NCI-H774 (cell line): ENCODE results near the gene OSBP2.

ENCODE experiments used
- DNase-seq: peaks from one replicate; lab custom pipeline; 2025; lab: John Stamatoyannopoulos, UW

OSBP2 gene

GRCh38 chr22:30809086-30809485 is 114.4 kb downstream of the OSBP2 start:
- DNase-seq: no peak

GRCh38 chr22:30810105-30810504 is 115.4 kb downstream of the OSBP2 start:
- no peak for DNase-seq

GRCh38 chr22:30813936-30814335 is 119.3 kb downstream of the OSBP2 start:
- DNase-seq: no peak

- DNase-seq: no peak
Measured at GRCh38 chr22:30816413-30816812, 121.7 kb downstream of the OSBP2 start.

DNA sequence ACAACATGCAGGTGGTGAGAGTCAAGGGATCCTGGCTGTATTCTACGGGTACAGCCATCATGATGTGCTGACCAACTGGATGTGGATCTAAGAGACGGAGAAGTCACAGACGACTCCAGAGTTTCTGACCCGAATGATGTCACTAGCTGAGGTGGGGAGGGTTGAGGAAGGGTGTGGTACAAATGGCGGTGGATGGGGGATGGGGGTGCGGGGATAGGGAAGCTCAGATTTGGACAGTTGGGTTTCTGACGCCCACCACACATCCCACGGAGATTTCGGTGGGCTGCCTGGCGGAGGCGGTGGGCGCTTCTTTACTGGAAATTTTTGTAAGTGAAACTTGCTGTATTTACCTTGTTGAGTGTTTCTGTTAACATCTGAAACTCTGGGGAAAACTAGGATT is 126.7 kb downstream of the OSBP2 start:
- no peak for DNase-seq

- DNase-seq: no peak
Measured at GRCh38 chr22:30821863-30822215, 127.2 kb downstream of the OSBP2 start.

DNA sequence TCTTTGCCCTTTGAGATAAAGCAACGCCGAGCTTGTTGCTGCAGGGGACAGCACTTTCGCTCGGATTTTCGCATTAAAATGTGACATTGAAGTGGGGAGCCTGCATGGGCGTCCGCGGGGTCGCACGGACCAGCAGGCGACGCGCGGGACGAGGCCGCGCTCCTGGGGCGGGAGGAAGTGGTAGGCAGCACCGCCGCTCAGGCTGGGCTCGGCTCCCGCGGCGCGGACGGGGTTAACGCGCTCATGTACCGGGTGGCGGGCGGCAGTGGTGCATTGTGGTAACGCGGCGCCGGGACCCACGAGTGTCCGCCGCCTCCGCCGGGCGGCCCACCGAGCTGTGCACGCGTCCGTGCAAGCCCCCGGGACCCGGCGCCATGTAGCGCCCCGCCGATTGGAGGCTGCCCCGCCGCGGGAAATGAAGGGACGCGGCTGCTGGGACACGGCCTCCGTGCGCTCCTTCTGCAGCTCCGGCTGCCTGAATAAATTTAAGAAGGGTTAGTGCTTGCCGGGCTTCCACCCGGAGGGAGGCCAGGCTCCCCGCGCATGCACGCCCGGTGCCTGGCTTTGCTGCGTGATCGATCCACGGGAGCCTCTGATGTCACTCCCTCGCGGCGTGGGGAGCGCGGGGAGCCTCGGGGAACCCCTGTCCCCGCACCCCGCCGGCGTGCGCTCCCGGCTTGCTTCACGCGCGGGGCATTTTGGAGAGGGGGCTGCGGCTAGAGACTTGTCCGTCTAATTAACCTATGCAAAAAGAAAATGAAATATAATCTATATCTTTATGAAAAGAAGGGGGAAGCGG is 127.7 kb downstream of the OSBP2 start:
- DNase-seq: no peak

GRCh38 chr22:30823015-30823370 is 128.3 kb downstream of the OSBP2 start:
- DNase-seq: no peak

- DNase-seq: no peak
Measured at GRCh38 chr22:30824096-30824495, 129.4 kb downstream of the OSBP2 start.

DNA sequence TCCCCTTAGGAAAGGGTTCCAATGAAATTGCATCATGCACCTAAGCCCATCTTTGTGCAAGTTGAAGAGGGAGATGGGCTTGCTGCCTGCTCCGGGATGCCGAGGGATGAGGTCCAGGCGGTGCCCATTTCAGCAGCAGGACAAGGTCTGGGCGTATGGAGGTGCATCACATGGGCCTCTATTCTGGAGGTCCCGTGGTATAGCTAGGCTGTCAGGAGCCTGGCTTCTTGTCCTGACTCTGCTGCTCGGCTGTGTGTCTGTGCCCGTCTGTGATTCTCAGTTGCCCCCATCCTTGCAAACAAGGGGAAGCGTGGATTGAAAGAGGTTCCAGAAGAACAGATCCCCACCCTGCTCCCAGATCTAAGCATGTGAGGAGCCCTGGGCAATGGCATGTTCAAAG is 130.0 kb downstream of the OSBP2 start:
- no peak for DNase-seq

GRCh38 chr22:30825711-30826505 is 131.2 kb downstream of the OSBP2 start:
- no peak for DNase-seq

GRCh38 chr22:30826670-30827355 is 132.1 kb downstream of the OSBP2 start:
- DNase-seq: no peak

DNA sequence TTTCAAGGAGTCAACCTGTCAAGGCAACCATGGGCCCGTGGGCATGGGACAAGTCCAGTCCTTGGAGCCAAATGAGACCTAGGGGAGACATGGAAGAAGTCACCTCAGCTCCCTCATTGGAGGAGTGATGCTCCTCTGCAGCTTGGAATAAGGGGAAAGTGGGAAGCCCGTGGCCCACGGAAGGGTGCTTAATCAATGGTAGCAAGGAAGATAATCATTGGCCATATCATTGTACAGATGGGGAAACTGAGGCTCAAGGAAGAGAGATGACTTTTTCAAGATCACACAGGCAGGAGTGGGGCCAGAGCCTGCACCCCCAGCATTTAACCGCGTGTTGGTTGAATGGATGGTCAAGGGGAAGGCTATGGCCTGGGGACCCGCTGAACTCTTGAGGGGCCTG is 133.0 kb downstream of the OSBP2 start:
- no peak for DNase-seq

- DNase-seq: no peak
Measured at GRCh38 chr22:30828187-30829155, 133.8 kb downstream of the OSBP2 start.

- DNase-seq: no peak
Measured at GRCh38 chr22:30829901-30830550, 135.4 kb downstream of the OSBP2 start.

DNA sequence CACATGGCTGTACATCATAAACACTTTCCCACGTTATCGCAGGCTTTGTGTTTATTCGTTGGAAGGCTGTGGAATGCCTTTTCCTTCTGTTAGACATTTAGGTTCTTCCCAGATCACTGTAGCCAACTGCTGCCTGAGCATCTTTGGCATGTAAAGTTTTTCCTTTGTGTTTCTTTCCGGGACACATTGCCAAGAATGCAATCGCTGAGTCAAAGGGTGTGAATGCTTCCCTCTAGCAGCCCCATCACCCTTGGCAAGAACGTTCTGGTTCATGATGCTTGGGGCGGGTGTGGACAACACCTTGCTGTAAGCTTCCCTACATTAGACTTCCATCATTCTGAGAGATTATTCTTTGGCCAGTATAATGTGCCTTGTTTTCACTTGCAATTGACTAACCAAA is 136.2 kb downstream of the OSBP2 start:
- DNase-seq: no peak

- no peak for DNase-seq
Measured at GRCh38 chr22:30832407-30832987, 137.8 kb downstream of the OSBP2 start.

GRCh38 chr22:30833322-30833721 is 138.6 kb downstream of the OSBP2 start:
- no peak for DNase-seq

GRCh38 chr22:30837531-30837930 is 142.9 kb downstream of the OSBP2 start:
- no peak for DNase-seq

DNA sequence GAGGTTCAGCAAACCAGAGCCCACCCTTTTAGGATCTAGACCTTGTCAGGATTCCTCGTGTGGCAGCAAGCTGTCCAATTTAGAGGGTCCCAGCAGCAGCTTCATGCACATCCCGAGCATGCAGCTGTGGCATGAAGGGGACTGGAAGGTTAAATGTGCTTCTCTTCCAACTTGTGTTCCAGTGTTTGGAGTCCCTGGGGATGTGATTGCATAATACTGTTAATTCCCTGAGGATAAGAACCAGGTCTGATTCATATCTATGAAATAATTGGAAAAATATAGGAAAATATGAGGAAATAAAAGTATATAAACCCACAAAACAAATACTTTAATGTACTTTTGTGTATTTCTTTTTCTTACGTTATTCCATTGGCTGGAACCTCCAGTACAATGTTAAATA is 143.4 kb downstream of the OSBP2 start:
- DNase-seq: no peak

- no peak for DNase-seq
Measured at GRCh38 chr22:30841273-30841672, 146.6 kb downstream of the OSBP2 start.
